Esophagus squamous epithelium (tissue), 5 donors: ENCODE measurements around the gene AK6. TPM values are rescaled to one million over a fixed set of nuclear protein-coding genes. Genes with fewer than 3 reads are reported as not detected.

Experiments used
- DNase-seq: peaks from one replicate; lab custom pipeline; 2025; lab: John Stamatoyannopoulos, UW
- H3K27ac ChIP-seq, 4 donors: fragments of 200-600 bp; sonication (generic); one replicate each; pipeline ENCODE4 v1.5.1; 2016 to 2019; ENCODE audit warnings: mild to moderate bottlenecking in 1 of 4
- H3K27me3 ChIP-seq, 4 donors: fragments of 200-600 bp; sonication (generic); 1 replicate in 3 of 4; 2 replicates in 1 of 4; pipeline versions ENCODE4 v1.5.1 to v1.6.0; 2017 to 2021; ENCODE audit warnings: antibody characterized with exemption in 1 of 4
- H3K36me3 ChIP-seq, 3 donors: fragments of 200-600 bp; sonication (generic); one replicate each; pipeline ENCODE4 v1.5.1; 2016 to 2019
- H3K4me1 ChIP-seq, 3 donors: fragments of 200-600 bp; sonication (generic); one replicate each; pipeline ENCODE4 v1.5.1; 2017 to 2019
- H3K4me3 ChIP-seq, 4 donors: fragments of 200-600 bp; sonication (generic); 1 replicate in 3 of 4; 2 replicates in 1 of 4; pipeline ENCODE4 v1.5.1; 2016 to 2019; ENCODE audit warnings: mild to moderate bottlenecking in 2 of 4, moderate library complexity in 1 of 4
- H3K9me3 ChIP-seq, 3 donors: fragments of 200-600 bp; sonication (generic); one replicate each; pipeline ENCODE4 v1.5.1; 2016 to 2019
- POLR2A ChIP-seq, 4 donors: fragments of 450-650 bp; IDR thresholded peaks; one replicate each; pipeline ENCODE4 v1.6.1; 2017; ENCODE audit warnings: antibody characterized with exemption in 4 of 4, mild to moderate bottlenecking in 4 of 4, moderate library complexity in 3 of 4
- WGBS, 2 donors: methylation state at CpG; one replicate each; pipeline ENCODE4 v1.1.5; 2018; 5-methylcytosine and 5-hydroxymethylcytosine counted together
- intact Hi-C: fragments of 100-400 bp; cut with DNase I; formaldehyde crosslinking; loops from one replicate; pipeline ENCODE4 v1.15.0; 2022
- total RNA-seq, 4 donors: library from RNA; depleted of rRNA; stranded (reverse); fragments of >200 nt; gene quantifications; one replicate each; pipeline ENCODE4 v1.1.0, GENCODE V29; 2016
- TF ChIP-seq, protein P1 (sequence below), 6 experiments: fragments of 450-650 bp in 4 of 6; fragments of 200-600 bp in 2 of 6; sonication (generic) in 2 of 6; IDR thresholded peaks; one replicate each; pipeline ENCODE4 v1.5.1; 2016 to 2019; ENCODE audit warnings: antibody characterized with exemption in 6 of 6, mild to moderate bottlenecking in 4 of 6, moderate library complexity in 4 of 6
- donor health status: DM: yes; HTN: yes; CAD: no.

The AK6 gene
- total RNA-seq, 4 donors from 2014 or later = 10.7 to 23.0 (median 13.8) TPM

GRCh38 chr5:69317391-69317790 lies 51.9 kb downstream of the AK6 start:
- Histone ChIP-seq H3K36me3 (peaks cover 0 to 52% (median 0%) of the 10 kb centered on the region in 3 donors), H3K27ac (no peak overlapping the region), H3K4me1 (no peaks in the 10 kb centered on the region), H3K27me3 (no peaks in the 10 kb centered on the region), H3K9me3 (no peaks in the 10 kb centered on the region), H3K4me3 (no peak overlapping the region)
- 77 to 92% methylated on average over 4 of the region's 4 CpGs for WGBS, 2 donors
- DNase-seq = no peak
- TF ChIP-seq, protein P1, sequence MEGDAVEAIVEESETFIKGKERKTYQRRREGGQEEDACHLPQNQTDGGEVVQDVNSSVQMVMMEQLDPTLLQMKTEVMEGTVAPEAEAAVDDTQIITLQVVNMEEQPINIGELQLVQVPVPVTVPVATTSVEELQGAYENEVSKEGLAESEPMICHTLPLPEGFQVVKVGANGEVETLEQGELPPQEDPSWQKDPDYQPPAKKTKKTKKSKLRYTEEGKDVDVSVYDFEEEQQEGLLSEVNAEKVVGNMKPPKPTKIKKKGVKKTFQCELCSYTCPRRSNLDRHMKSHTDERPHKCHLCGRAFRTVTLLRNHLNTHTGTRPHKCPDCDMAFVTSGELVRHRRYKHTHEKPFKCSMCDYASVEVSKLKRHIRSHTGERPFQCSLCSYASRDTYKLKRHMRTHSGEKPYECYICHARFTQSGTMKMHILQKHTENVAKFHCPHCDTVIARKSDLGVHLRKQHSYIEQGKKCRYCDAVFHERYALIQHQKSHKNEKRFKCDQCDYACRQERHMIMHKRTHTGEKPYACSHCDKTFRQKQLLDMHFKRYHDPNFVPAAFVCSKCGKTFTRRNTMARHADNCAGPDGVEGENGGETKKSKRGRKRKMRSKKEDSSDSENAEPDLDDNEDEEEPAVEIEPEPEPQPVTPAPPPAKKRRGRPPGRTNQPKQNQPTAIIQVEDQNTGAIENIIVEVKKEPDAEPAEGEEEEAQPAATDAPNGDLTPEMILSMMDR (IDR thresholded peaks at IDR 0.05) = no peak
- no peak for TF ChIP-seq POLR2A (IDR thresholded peaks at IDR 0.05)
- intact Hi-C loops = no loop called here

- Histone ChIP-seq H3K36me3 (peaks cover 0 to 66% (median 0%) of the 10 kb centered on the region in 3 donors), H3K4me1 (no peaks in the 10 kb centered on the region), H3K27ac (no peak overlapping the region), H3K4me3 (no peak overlapping the region), H3K27me3 (no peaks in the 10 kb centered on the region), H3K9me3 (no peaks in the 10 kb centered on the region)
- no peak for TF ChIP-seq POLR2A (IDR thresholded peaks at IDR 0.05)
- TF ChIP-seq, protein P1 (IDR thresholded peaks at IDR 0.05) = no peak
- intact Hi-C loops = no loop called here
- WGBS, 2 donors = 89 to 94% methylated on average over 1 of the region's 1 CpG
- DNase-seq = no peak
These were observed 53.3 kb downstream of the AK6 start for GRCh38 chr5:69315972-69316371.

GRCh38 chr5:69313428-69313827 lies 55.9 kb downstream of the AK6 start:
- no peak for DNase-seq
- Histone ChIP-seq H3K36me3 (peaks cover 0 to 73% (median 0%) of the 10 kb centered on the region in 3 donors), H3K4me1 (no peaks in the 10 kb centered on the region), H3K27me3 (no peaks in the 10 kb centered on the region), H3K9me3 (no peaks in the 10 kb centered on the region), H3K4me3 (no peak overlapping the region), H3K27ac (no peak overlapping the region)
- 93 to 94% methylated on average over 8 of the region's 9 CpGs for WGBS, 2 donors
- TF ChIP-seq, protein P1 (IDR thresholded peaks at IDR 0.05) = no peak
- no peak for TF ChIP-seq POLR2A (IDR thresholded peaks at IDR 0.05)
- intact Hi-C loops = no loop called here

- Histone ChIP-seq H3K27ac (no peak overlapping the region), H3K36me3 (peaks cover 0 to 81% (median 0%) of the 10 kb centered on the region in 3 donors), H3K4me3 (no peak overlapping the region), H3K9me3 (no peaks in the 10 kb centered on the region), H3K4me1 (no peaks in the 10 kb centered on the region), H3K27me3 (no peaks in the 10 kb centered on the region)
- intact Hi-C loops = no loop called here
- no peak for DNase-seq
- 57 to 77% methylated on average over 5 of the region's 5 CpGs for WGBS, 2 donors
- TF ChIP-seq, protein P1 (IDR thresholded peaks at IDR 0.05) = no peak
- no peak for TF ChIP-seq POLR2A (IDR thresholded peaks at IDR 0.05)
These were observed 56.7 kb downstream of the AK6 start for GRCh38 chr5:69312459-69313160.

GRCh38 chr5:69309380-69309779 lies 59.9 kb downstream of the AK6 start:
- Histone ChIP-seq H3K36me3 (peaks cover 0 to 96% (median 0%) of the 10 kb centered on the region in 3 donors), H3K4me1 (no peaks in the 10 kb centered on the region), H3K4me3 (no peak overlapping the region), H3K27me3 (no peaks in the 10 kb centered on the region), H3K27ac (no peak overlapping the region), H3K9me3 (no peaks in the 10 kb centered on the region)
- no peak for TF ChIP-seq POLR2A (IDR thresholded peaks at IDR 0.05)
- TF ChIP-seq, protein P1 (IDR thresholded peaks at IDR 0.05) = no peak
- DNase-seq = no peak
- intact Hi-C loops = no loop called here
- 95 to 100% methylated on average over 1 to 4 of the region's 5 CpGs for WGBS, 2 donors
